SU-DHL-6 (cell line): Measurements from ENCODE around the gene HDDC3.
"Not testable (repeated sequence)": the region's sequence is repeated elsewhere in the genome, so short reads cannot be mapped to it uniquely, and the experiment has no call there.

Experiments used
- CTCF ChIP-seq: fragments of 200-600 bp; sonication (generic); IDR thresholded peaks from one replicate; pipeline ENCODE4 v1.5.1; 2017; ENCODE audit warnings: antibody characterized with exemption, mild to moderate bottlenecking, low read length, moderate library complexity; ENCODE audit not compliant: insufficient read depth, poor library complexity, severe bottlenecking
- EZH2phosphoT487 ChIP-seq: fragments of 200-600 bp; sonication (generic), shearing (Covaris generic); conservative IDR thresholded peaks from 2 replicates; pipeline ENCODE4 v1.6.1; 2018; ENCODE audit warnings: mild to moderate bottlenecking, antibody characterized with exemption, low read length, moderate library complexity, mixed read lengths

GRCh38 chr15:90897131-90897655 is 35.2 kb downstream of the HDDC3 start:
- not testable (repeated sequence) for TF ChIP-seq CTCF, EZH2phosphoT487
